GM12891 (cell line): Measurements from ENCODE around the gene NLGN3.

Experiments
- PAX5 ChIP-seq: IDR thresholded peaks from 2 replicates; pipeline ENCODE4 v1.6.1; 2011; ENCODE audit warnings: low read length, moderate library complexity, mild to moderate bottlenecking; ENCODE audit not compliant: insufficient read depth, severe bottlenecking
- POLR2A ChIP-seq: IDR thresholded peaks from 2 replicates; pipeline ENCODE4 v1.6.1; 2011; ENCODE audit warnings: low read depth, low read length, control low read depth
- POLR2AphosphoS5 ChIP-seq: IDR thresholded peaks from 2 replicates; pipeline ENCODE4 v1.6.1; 2011; ENCODE audit warnings: low read depth, low read length, control low read depth
- POU2F2 ChIP-seq: IDR thresholded peaks from 2 replicates; pipeline ENCODE4 v1.6.1; 2011; ENCODE audit warnings: low read depth, mild to moderate bottlenecking, control low read depth, low read length, moderate library complexity
- SPI1 ChIP-seq: IDR thresholded peaks from 2 replicates; pipeline ENCODE4 v1.6.1; 2011; ENCODE audit warnings: low read depth, low read length, control low read depth
- TAF1 ChIP-seq: IDR thresholded peaks from 2 replicates; pipeline ENCODE4 v1.6.1; 2011; ENCODE audit warnings: low read depth, low read length, control low read depth

DNA sequence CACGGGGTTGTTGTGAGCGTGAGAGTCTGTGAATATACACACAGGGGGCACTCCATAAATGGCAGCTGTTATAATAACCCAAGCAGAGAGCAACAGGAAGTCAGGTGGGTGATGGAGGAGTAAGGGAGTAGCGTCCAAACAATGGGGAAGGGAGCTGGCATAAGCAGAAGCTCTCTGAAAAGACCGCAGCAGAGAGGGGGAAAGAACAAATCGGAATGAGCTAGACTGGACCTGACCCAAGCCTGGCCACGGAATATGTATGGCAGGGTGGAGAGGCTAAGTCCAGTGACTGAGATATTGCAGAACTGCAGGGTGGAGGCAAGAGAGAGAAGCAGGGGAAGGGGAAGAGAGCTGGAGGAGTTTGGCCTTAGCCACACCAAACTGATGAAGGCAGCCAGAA lies 71.8 kb downstream of the NLGN3 start:
- TF ChIP-seq POLR2AphosphoS5 (no peak), POLR2A (no peak), SPI1 (no peak), TAF1 (no peak), PAX5 (no peak), POU2F2 (no peak)
